Activated naive CD4-positive, alpha-beta T cell treated with anti-CD3 and anti-CD28 coated beads for 36 hours (primary cell): ENCODE data around the gene SH2B2. TPM values are rescaled to one million over a fixed set of nuclear protein-coding genes. Genes with fewer than 3 reads are reported as not detected.

Experiments used
- CTCF ChIA-PET: fragments of 350-600 bp; sonication (Branson Sonifier 250); formaldehyde crosslinking; loops from one replicate; lab custom pipeline; 2021; ENCODE audit warnings: antibody characterized with exemption; lab: Charles Lee
- DNase-seq: peaks from one replicate; pipeline ENCODE4 v3.0.0-alpha.2; 2020
- H3K27ac Mint-ChIP-seq: one replicate; pipeline ENCODE4 v1.8.0; 2021; ENCODE audit warnings: mild to moderate bottlenecking, mixed read lengths
- H3K27me3 Mint-ChIP-seq: one replicate; pipeline ENCODE4 v1.8.0; 2021; ENCODE audit warnings: low read depth, mixed read lengths
- H3K36me3 Mint-ChIP-seq: one replicate; pipeline ENCODE4 v1.8.0; 2021; ENCODE audit warnings: low read depth, mixed read lengths
- H3K4me1 Mint-ChIP-seq: one replicate; pipeline ENCODE4 v1.8.0; 2021; ENCODE audit warnings: low read depth, mixed read lengths
- H3K4me3 Mint-ChIP-seq: one replicate; pipeline ENCODE4 v1.8.0; 2021; ENCODE audit warnings: mild to moderate bottlenecking, moderate library complexity, mixed read lengths
- H3K9me3 Mint-ChIP-seq: one replicate; pipeline ENCODE4 v1.8.0; 2021; ENCODE audit warnings: mixed read lengths
- intact Hi-C: fragments of 100-400 bp; cut with micrococcal nuclease; formaldehyde crosslinking; loops from one replicate; pipeline ENCODE4 v1.15.1; 2023
- total RNA-seq, 2 experiments: library from RNA; stranded (reverse); gene quantifications; one replicate each; pipeline ENCODE4 v1.2.3, GENCODE V29; 2021

Gene SH2B2
- total RNA-seq, 2 experiments from 2014 or later = 1.4 TPM

DNA sequence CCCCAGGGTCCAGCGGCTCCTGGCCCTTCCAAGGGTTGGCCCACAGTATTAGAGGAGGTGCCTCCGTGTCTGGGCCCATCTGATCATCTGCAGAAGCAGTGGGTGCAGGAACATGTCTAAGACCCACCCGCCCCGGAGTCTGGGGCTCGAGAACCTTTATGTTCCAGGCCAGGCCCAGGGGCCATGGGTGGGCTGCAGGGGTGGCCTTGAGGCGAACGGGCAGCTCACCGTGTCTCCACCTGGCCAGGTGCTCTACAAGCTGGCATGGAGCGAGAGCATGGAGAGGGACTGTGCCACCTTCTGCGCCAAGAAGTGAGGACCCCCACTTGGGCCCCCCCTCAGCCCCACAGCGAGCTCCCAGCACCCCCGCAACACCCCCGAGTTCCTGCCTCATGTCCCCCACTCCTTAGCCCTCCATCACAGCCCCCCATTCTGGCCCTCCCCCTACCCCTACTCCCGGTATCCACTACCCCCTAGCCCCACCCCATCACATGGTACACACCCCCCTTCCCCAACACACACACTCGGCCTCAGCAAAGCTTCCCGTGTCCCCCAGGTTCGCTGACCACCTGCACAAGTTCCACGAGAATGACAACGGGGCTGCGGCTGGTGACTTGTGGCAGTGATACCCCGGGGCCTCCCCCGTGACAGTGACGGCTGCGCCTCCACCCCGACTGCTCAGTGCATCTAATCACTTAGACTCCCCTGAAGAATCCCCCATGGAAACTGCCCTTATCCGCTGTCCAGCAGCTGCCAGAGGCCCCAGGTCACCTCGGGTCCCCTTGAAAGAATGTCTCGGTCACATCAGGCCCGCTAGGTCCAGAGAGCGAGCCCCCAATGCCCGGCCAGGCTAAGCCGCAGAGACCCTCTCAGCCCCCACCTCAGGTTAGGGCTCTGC is 4.0 kb upstream of the SH2B2 start:
- H3K36me3 Mint-ChIP-seq = no peaks in the 10 kb centered on the region
- intact Hi-C loops = no loop called here
- H3K27ac Mint-ChIP-seq = no peak overlapping the region

DNA sequence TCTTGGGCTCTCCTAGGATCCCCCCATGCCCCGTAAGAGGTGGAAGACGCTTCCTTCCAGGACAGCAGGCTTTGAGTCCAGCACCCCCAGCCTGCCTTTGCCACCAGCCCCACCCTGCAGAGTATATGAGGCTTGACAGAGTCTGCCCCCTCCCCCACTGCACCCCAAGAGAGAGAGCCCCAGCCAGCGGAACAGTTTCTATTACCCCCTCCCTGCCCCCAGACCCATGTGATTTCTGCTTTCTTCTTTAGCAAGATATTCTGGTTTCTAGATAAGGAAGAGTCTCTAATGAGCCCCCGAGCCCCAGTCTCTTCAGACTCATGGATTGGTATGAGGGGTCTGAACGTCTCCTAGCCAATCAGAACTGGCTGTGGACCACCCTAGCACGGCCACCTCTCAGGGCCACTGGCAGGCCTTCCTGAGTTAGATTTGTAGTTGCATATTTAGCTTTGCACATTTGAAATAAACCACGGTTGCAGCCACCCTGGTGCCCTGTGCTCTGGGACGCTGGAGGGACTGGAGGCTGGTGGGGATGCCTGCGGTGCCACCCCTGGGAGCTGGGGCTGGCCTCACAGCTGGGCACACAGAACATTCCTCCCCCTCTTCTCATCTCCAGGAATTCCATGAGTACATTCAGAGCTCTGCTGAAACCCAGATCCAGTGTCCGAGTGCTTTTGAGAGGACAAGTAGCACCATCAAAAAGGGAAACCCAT is 3.0 kb upstream of the SH2B2 start:
- Mint-ChIP-seq H3K27ac (no peak overlapping the region), H3K4me3 (no peak overlapping the region), H3K27me3 (peaks cover 10% of the 10 kb centered on the region), H3K36me3 (no peaks in the 10 kb centered on the region), H3K9me3 (no peaks in the 10 kb centered on the region), H3K4me1 (peaks cover 25% of the 10 kb centered on the region)
- intact Hi-C loops = loop anchor here (1.0 kb wide), 2 partner anchors 107 to 113 kb away; partner anchors contain the start of gene PRKRIP1
- CTCF ChIA-PET = no interaction called here
- no peak for DNase-seq

More for the DNA sequence above, 4.0 kb upstream of the SH2B2 start:
- Mint-ChIP-seq H3K4me3 (no peak overlapping the region), H3K27me3 (peaks cover 10% of the 10 kb centered on the region), H3K4me1 (peaks cover 21% of the 10 kb centered on the region), H3K9me3 (no peaks in the 10 kb centered on the region)
- CTCF ChIA-PET = interaction anchor here (0.6 kb wide), 2 partner anchors 103 to 115 kb away, joined by 3 read pairs; no protein-coding TSS in a partner anchor
- no peak for DNase-seq

DNA sequence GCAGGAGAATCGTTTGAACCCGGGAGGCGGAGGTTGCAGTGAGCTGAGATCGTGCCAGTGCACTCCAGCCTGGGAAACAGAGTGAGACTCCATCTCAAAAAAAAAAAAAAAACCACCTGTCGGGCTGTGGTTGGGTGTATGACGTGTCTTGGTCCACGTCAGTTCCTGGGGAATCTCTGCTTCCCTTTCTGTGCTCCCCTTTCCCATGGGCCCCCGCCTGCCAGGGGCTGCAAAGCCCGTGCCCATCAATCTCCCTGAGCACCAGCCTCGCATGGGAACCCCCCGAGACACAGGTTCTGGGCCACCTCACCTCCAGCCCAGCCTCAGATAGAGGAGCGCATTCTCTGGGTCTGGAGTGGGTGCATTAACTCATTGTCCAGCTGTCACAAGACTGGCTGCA is 2.3 kb upstream of the SH2B2 start:
- peak; percentile 52 for DNase-seq
- CTCF ChIA-PET = no interaction called here

DNA sequence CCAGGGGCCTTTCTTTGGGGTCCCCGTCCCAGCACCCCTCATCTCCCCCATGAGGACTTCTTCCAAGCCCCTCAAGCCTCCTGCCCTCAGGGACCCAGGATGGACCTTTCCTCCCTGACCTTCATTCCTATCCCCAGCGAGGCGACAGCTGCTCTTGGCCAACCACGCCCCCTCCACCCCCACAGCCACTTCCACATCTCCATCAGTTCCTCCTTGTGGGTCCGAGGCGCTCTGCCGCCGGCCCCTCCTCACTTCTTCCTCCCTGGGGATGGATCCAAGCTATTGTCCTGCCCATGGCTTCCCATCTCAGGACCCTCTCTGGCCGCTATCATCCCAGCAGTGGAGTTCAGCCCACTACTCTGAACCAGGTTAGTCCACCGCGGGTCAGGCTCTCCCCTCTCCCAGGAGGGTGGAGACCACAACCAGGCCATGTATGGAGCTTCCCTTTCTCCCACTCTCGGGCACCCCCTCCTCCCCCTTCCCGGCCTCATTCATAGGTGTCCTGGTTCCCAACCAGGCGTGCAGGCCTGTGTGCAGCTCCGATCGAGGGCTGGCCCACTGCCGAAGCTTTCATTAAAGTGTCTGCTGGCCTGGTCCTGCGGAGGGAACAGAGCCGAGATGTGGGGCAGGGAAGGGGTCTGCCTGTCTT is 1.7 kb upstream of the SH2B2 start:
- Mint-ChIP-seq H3K9me3 (no peaks in the 10 kb centered on the region), H3K36me3 (no peaks in the 10 kb centered on the region), H3K4me1 (peaks cover 24% of the 10 kb centered on the region), H3K27ac (no peak overlapping the region), H3K4me3 (peak overlapping the region; percentile 61), H3K27me3 (peaks cover 10% of the 10 kb centered on the region)
- intact Hi-C loops = loop anchor here (1.0 kb wide), 2 partner anchors 105 to 111 kb away; partner anchors contain the start of gene PRKRIP1
- CTCF ChIA-PET = interaction anchor here (1.1 kb wide), 1 partner anchor 106 kb away, joined by 4 read pairs; no protein-coding TSS in a partner anchor
- no peak for DNase-seq

More for the DNA sequence above, 2.3 kb upstream of the SH2B2 start:
- Mint-ChIP-seq H3K4me1 (peaks cover 26% of the 10 kb centered on the region), H3K4me3 (peak overlapping the region; percentile 41), H3K36me3 (no peaks in the 10 kb centered on the region), H3K27me3 (peaks cover 10% of the 10 kb centered on the region), H3K9me3 (no peaks in the 10 kb centered on the region), H3K27ac (no peak overlapping the region)
- intact Hi-C loops = loop anchor here (1.0 kb wide), 2 partner anchors 106 to 112 kb away; partner anchors contain the start of gene PRKRIP1

DNA sequence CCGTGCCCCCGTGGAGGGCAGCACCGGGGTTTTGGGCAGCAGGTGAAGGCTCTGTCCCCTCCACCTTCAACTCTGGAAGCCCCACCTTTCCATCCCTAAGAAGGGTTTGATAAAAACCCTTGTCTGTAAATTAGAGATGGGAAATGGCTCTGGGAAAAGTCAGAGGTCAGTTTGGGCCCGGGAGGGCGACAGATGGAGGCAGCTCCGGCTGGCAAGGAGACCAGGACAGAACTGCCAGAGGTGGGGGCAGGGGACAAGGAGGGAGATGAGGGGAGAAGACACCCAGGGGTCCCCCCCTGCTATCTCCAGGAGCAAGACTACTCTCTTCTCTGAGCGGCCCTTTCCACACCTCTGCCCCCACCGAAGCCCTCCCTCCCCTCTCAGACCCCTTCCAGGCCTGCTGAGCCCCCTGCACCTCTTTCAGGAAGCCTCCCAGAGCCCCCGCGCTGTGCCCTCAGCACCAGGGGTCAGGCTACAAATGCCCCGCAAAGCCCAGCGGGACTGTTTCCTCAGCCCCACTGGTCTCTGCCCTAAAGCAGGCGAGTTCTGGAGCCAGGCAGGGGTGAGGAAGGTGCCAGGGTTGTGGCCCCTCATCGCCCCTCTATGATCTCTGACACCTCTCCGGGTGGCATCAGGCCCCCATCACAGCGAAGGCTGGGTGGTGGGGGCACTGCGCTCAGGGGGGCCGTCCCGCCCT is 980 bp upstream of the SH2B2 start:
- CTCF ChIA-PET = interaction anchor here (1.1 kb wide), 1 partner anchor 106 kb away, joined by 4 read pairs; no protein-coding TSS in a partner anchor

DNA sequence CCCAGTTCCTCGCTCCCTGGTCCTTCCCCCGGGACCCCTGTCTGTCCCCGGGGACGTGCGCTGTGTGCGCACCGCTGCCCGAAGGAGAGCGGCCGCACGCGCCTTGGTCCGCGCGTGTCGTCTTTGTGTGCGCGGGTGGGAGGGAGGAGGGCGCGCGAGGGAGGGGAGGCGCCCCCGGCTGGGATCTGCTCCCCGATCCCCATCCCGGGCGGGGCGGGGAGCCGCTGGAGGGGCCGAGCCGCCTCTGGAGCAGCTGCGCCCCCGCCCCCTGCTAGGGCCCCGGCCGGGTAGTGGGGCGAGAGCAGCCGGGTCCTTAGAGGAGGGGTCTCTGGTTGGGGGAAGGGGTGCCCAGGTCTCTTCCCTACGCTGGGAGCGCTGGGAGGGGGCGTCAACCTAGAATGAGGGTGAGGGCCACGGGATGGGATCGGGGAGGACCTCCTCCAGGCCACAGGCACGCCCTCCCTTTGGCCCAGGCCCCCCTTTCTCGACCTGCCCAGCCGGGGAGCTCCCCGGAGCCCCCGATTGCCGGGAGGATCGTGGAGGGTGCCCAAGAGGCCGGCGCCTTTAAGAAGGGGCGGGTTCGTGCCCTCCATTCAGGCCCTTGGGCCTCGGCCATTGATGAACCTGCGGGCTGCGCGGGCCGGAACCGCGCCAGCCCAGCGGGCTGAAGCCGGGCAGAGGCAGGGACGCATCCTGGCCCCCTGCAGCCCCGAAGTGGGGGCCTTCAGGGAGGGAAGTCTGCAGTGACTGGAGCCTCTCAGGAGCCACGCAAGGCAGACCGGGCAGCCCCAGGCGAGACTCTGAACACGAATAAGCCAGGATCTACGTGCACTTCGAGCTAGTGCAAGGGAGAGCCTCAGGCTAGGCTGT is 678 bp downstream of the SH2B2 start:
- Mint-ChIP-seq H3K27me3 (peaks cover 10% of the 10 kb centered on the region), H3K27ac (no peak overlapping the region), H3K9me3 (no peaks in the 10 kb centered on the region), H3K4me1 (peaks cover 34% of the 10 kb centered on the region), H3K4me3 (peak overlapping the region; percentile 64), H3K36me3 (no peaks in the 10 kb centered on the region)
- intact Hi-C loops = no loop called here
- peak; percentile 25 for DNase-seq
- CTCF ChIA-PET = interaction anchor here (1.1 to 1.7 kb wide), 2 partner anchors 76 to 180 kb away, joined by 4 read pairs; no protein-coding TSS in a partner anchor

More for the DNA sequence above, 980 bp upstream of the SH2B2 start:
- Mint-ChIP-seq H3K27me3 (peaks cover 10% of the 10 kb centered on the region), H3K4me1 (peaks cover 24% of the 10 kb centered on the region), H3K4me3 (peak overlapping the region; percentile 61), H3K36me3 (no peaks in the 10 kb centered on the region), H3K9me3 (no peaks in the 10 kb centered on the region), H3K27ac (no peak overlapping the region)
- intact Hi-C loops = loop anchor here (1.0 kb wide), 2 partner anchors 78 to 178 kb away; no protein-coding TSS in a partner anchor
- DNase-seq = no peak

DNA sequence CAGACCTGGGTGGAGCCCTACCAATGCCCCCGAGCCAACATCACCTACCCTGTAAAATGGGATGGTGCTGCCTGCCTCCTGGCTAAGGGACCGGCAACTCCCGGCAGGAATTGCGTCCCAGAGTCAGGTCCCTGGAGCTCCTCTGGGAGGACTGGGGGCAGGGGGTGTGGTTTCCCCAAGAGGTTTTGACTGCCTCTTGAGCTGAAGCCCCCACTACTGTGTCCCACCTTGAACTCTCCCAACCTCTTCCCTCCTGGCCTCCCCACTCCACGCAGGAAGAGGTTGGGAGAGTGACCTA is 1.3 kb downstream of the SH2B2 start:
- peaks cover 10% of the 10 kb centered on the region for H3K27me3 Mint-ChIP-seq
- H3K9me3 Mint-ChIP-seq = no peaks in the 10 kb centered on the region
- H3K27ac Mint-ChIP-seq = no peak overlapping the region
- no peak for DNase-seq
- intact Hi-C loops = no loop called here
- H3K36me3 Mint-ChIP-seq = no peaks in the 10 kb centered on the region
- H3K4me3 Mint-ChIP-seq = no peak overlapping the region
- CTCF ChIA-PET = interaction anchor here (1.1 to 1.7 kb wide), 2 partner anchors 76 to 179 kb away, joined by 4 read pairs; no protein-coding TSS in a partner anchor
- peaks cover 34% of the 10 kb centered on the region for H3K4me1 Mint-ChIP-seq

DNA sequence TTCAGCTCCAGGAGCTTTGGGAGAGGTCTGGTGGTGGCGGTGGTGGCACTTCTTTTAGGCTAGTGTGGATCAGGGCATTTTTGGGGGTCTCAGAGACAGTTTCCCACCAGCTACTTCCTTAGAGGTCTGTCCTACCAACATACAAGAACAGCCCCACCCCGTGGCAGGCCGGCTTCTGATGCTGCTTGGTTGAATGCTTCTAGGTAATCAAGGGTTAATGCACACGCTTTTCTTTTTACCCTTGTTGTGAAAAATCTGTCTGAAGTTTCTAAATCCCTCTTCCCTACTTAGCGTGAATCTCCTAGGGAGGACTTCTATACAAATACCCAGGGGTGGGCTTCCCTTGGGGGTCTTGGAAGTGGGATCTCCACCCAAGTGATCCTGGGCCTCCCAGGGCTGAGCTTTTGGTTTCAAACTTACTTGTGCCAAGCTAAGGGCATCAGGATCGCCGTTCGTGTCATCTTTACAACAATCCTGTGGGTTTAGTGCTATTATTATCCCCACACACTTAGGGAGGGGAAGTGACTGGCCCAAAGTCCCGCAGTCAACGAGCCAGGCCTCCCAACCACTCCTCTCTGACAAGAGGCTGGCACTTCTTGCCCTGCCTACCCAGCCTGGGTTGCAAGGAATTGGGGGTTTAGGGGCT is 1.7 kb downstream of the SH2B2 start:
- Mint-ChIP-seq H3K9me3 (no peaks in the 10 kb centered on the region), H3K36me3 (no peaks in the 10 kb centered on the region), H3K27me3 (peaks cover 10% of the 10 kb centered on the region), H3K4me1 (peaks cover 34% of the 10 kb centered on the region), H3K27ac (no peak overlapping the region), H3K4me3 (no peak overlapping the region)
- intact Hi-C loops = no loop called here
- CTCF ChIA-PET = interaction anchor here (1.1 to 1.7 kb wide), 2 partner anchors 75 to 179 kb away, joined by 4 read pairs; no protein-coding TSS in a partner anchor
- DNase-seq = peak; percentile 37

DNA sequence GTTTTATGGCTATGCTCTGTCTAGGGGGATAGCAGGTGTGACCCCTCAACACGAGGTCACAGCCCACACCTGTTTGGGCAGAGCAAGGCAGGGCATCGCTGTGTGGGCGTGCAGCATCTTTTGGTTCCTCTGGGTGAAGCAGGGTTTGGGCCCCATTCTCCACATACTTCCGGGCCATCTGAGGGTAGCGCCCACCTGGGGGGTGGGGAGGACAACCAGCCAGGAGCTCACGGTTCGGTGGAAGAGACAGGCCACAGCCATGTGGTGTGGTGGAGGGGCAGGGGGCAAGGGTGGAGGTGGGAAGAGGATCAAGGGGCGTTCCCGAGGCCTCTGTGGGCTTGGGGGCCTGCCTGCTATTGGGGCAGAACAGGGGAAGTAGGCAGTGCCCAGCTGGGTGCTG is 2.4 kb downstream of the SH2B2 start:
- intact Hi-C loops = no loop called here
- Mint-ChIP-seq H3K27me3 (peaks cover 10% of the 10 kb centered on the region), H3K9me3 (no peaks in the 10 kb centered on the region), H3K4me3 (no peak overlapping the region), H3K27ac (no peak overlapping the region), H3K4me1 (peaks cover 32% of the 10 kb centered on the region), H3K36me3 (no peaks in the 10 kb centered on the region)
- CTCF ChIA-PET = no interaction called here
- DNase-seq = no peak

DNA sequence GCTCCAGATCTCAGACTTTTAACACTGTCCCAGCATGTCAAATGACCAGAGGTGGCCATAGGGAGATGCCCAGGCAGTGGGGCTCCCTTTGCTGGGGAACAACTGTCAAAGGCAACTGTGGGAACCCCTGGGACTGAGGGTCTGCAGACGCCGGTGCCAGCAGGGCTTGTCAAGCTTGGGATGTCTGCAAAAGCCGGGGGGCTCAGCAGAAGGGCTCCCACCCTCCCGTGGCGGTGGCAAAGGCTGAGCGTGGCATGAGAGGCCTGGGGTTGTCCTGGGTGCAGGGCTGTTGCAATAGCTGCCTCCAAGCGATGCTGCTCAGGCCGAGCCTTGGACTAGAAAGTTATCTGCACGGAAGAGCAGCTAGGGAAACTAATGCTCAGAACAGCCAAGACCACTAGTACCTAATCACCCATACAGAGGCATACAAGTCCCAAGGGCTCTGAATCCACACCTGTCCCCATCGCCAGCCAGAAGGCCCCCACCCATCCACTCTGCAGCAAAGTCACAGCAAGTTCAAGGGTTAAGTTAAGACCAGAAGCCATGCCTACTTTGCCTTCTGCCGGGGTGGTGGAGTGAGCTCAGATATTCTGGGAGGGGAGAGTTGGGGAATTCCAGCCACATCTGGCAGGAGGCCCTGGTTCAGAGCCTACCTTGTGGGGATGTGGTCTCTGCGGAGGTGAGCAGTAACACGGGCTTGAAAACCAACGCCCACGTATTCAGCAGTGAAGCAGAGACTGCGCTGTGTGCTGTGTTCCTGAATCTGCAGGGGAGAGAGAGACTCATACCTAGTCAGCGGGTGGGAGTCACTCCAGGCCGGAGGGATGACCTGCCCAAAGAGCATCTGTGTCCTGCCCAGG is 4.6 kb downstream of the SH2B2 start:
- no peaks in the 10 kb centered on the region for H3K36me3 Mint-ChIP-seq
- H3K27ac Mint-ChIP-seq = no peak overlapping the region
- DNase-seq = peak; percentile 37

More for the DNA sequence above, 4.6 kb downstream of the SH2B2 start:
- peaks cover 17% of the 10 kb centered on the region for H3K4me1 Mint-ChIP-seq
- no peak overlapping the region for H3K4me3 Mint-ChIP-seq
- intact Hi-C loops = no loop called here
- H3K27me3 Mint-ChIP-seq = no peaks in the 10 kb centered on the region
- CTCF ChIA-PET = interaction anchor here (0.6 kb wide), 1 partner anchor 98 kb away, joined by 3 read pairs; no protein-coding TSS in a partner anchor
- H3K9me3 Mint-ChIP-seq = no peaks in the 10 kb centered on the region
